Measurements from ENCODE around the gene TMEM125. TPM values are rescaled to one million over a fixed set of nuclear protein-coding genes. Genes with fewer than 3 reads are reported as not detected.

TMEM125 gene
- total and polyA plus RNA-seq, 2 experiments from 2014 or later: 28.7 to 43.1 TPM

- Histone ChIP-seq H3K36me3 (replicated peaks; ENCODE audit: insufficient read depth, low read depth) (no peaks in the 10 kb centered on the region), H3K79me2 (peaks cover 6% of the 10 kb centered on the region), H3K4me3 (no peak overlapping the region), H3K9me2 (replicated peaks; ENCODE audit: insufficient read depth) (no peaks in the 10 kb centered on the region), H2AFZ (no peak overlapping the region), H3K4me1 (ENCODE audit: insufficient read depth) (peaks cover 16% of the 10 kb centered on the region), H3K9me3 (ENCODE audit: low read depth) (no peaks in the 10 kb centered on the region), H4K20me1 (ENCODE audit: insufficient read depth, poor library complexity, severe bottlenecking) (no peaks in the 10 kb centered on the region), H3K4me2 (peak overlapping the region; percentile 29), H3K27ac (peak overlapping the region; percentile 75), H3K27me3 (no peaks in the 10 kb centered on the region)
- DNase-seq (ENCODE audit: low spot score): peak; percentile 49
- TF ChIP-seq, protein P1, sequence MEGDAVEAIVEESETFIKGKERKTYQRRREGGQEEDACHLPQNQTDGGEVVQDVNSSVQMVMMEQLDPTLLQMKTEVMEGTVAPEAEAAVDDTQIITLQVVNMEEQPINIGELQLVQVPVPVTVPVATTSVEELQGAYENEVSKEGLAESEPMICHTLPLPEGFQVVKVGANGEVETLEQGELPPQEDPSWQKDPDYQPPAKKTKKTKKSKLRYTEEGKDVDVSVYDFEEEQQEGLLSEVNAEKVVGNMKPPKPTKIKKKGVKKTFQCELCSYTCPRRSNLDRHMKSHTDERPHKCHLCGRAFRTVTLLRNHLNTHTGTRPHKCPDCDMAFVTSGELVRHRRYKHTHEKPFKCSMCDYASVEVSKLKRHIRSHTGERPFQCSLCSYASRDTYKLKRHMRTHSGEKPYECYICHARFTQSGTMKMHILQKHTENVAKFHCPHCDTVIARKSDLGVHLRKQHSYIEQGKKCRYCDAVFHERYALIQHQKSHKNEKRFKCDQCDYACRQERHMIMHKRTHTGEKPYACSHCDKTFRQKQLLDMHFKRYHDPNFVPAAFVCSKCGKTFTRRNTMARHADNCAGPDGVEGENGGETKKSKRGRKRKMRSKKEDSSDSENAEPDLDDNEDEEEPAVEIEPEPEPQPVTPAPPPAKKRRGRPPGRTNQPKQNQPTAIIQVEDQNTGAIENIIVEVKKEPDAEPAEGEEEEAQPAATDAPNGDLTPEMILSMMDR (IDR thresholded peaks at IDR 0.05; ENCODE audit: poor library complexity): no peak
- no peak for TF ChIP-seq EZH2phosphoT487 (IDR thresholded peaks at IDR 0.05; ENCODE audit: low read depth, severe bottlenecking, unreplicated experiment)
- TF ChIP-seq EZH2 (IDR thresholded peaks at IDR 0.05; ENCODE audit: borderline replicate concordance): no peak
- WGBS (ENCODE audit: low lambda C conversion rate, missing lambda C conversion rate): 61% methylated on average over 6 of the region's 7 CpGs
Observed at GRCh38 chr1:43276673-43277072, 6.9 kb downstream of the TMEM125 start.

DNA sequence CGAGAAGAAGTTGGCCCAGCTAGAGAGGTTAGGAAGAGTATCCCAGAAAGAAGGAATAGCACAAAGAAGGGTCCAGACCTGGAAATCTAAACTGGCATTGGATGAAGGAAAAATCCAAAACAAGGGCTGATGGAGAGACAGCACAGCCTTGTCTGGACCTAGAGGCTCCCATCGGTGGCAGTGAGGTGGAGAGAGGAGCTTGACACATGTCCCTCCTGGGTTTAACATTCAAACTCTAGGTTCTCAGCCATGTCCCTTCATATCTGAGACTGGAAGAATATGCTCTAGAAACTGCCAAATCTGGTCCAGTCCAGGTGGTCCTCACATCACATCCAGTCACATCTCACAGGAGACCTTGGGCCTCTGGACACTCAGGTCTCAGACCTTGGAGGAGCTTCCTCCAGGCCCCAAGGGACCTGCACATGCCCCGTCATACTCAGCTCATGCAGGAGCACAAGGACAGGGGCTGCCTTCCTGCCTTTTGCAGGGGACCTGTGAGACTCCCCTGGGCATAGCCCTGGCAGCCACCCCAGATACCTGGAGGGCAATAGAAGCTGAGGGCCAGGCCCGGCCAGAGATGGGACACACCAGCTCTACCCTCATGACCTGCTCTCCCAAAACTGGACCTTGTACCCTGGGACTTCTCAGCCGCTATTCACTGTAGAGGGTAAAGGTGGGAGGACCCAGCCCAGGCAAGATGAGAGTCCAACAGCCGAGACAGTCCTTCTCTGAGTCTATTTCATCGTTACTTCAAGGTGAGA, 7.5 kb downstream of the TMEM125 start:
- Histone ChIP-seq H4K20me1 (ENCODE audit: insufficient read depth, poor library complexity, severe bottlenecking) (no peaks in the 10 kb centered on the region), H3K36me3 (replicated peaks; ENCODE audit: insufficient read depth, low read depth) (no peaks in the 10 kb centered on the region), H2AFZ (no peak overlapping the region), H3K4me1 (ENCODE audit: insufficient read depth) (peaks cover 15% of the 10 kb centered on the region), H3K4me2 (no peak overlapping the region), H3K27me3 (no peaks in the 10 kb centered on the region), H3K4me3 (no peak overlapping the region), H3K27ac (peak overlapping the region; percentile 75), H3K9me3 (ENCODE audit: low read depth) (no peaks in the 10 kb centered on the region), H3K79me2 (peaks cover 5% of the 10 kb centered on the region), H3K9me2 (replicated peaks; ENCODE audit: insufficient read depth) (no peaks in the 10 kb centered on the region)
- no peak for TF ChIP-seq EZH2phosphoT487 (IDR thresholded peaks at IDR 0.05; ENCODE audit: low read depth, severe bottlenecking, unreplicated experiment)
- TF ChIP-seq EZH2 (IDR thresholded peaks at IDR 0.05; ENCODE audit: borderline replicate concordance): no peak
- TF ChIP-seq, protein P1 (IDR thresholded peaks at IDR 0.05; ENCODE audit: poor library complexity): no peak
- no peak for DNase-seq (ENCODE audit: low spot score)
- WGBS (ENCODE audit: low lambda C conversion rate, missing lambda C conversion rate): 76% methylated on average over 7 of the region's 7 CpGs

DNA sequence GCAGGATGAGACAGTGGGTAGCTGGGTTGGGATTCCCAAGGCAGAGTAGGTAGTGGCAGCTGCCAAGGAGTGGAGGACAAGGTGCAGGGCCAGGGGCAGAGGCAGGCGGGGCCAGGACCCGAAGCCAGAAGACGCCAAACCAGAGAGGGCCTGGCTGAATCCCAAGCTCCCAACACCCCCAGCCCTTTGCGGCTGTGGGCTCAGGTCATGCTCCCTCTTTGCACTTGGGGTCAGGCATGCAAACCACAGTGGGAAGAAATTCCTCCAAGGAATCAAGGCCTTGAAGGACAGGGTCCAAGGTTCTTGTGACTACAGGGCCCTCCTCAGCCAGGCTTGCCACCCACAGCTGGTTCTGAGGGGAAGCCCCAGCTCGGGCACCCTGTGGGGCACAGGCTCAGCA, 9.4 kb downstream of the TMEM125 start:
- Histone ChIP-seq H3K79me2 (peaks cover 19% of the 10 kb centered on the region), H3K4me3 (no peak overlapping the region), H3K27ac (no peak overlapping the region), H2AFZ (no peak overlapping the region), H3K36me3 (replicated peaks; ENCODE audit: insufficient read depth, low read depth) (no peaks in the 10 kb centered on the region), H3K9me3 (ENCODE audit: low read depth) (no peaks in the 10 kb centered on the region), H4K20me1 (ENCODE audit: insufficient read depth, poor library complexity, severe bottlenecking) (no peaks in the 10 kb centered on the region), H3K4me2 (no peak overlapping the region), H3K9me2 (replicated peaks; ENCODE audit: insufficient read depth) (no peaks in the 10 kb centered on the region), H3K27me3 (no peaks in the 10 kb centered on the region), H3K4me1 (ENCODE audit: insufficient read depth) (peaks cover 15% of the 10 kb centered on the region)
- DNase-seq (ENCODE audit: low spot score): no peak
- 97% methylated on average over 5 of the region's 5 CpGs for WGBS (ENCODE audit: low lambda C conversion rate, missing lambda C conversion rate)
- TF ChIP-seq, protein P1 (IDR thresholded peaks at IDR 0.05; ENCODE audit: poor library complexity): no peak
- TF ChIP-seq EZH2phosphoT487 (IDR thresholded peaks at IDR 0.05; ENCODE audit: low read depth, severe bottlenecking, unreplicated experiment): no peak
- TF ChIP-seq EZH2 (IDR thresholded peaks at IDR 0.05; ENCODE audit: borderline replicate concordance): no peak

All from hepatocyte (in vitro differentiated cells).